Stimulated activated CD8-positive, alpha-beta memory T cell treated with anti-CD3 and anti-CD28 coated beads, Interleukin-7, amount 100 ng/mL, for 24 hours (primary cell): Measurements from ENCODE around the gene ZNF511.
"Not testable (repeated sequence)": the region's sequence is repeated elsewhere in the genome, so short reads cannot be mapped to it uniquely, and the experiment has no call there.

ENCODE experiments used
- DNase-seq: peaks from one replicate; pipeline ENCODE4 v3.0.0-alpha.2; 2020; ENCODE audit warnings: low read depth

The ZNF511 gene

DNA sequence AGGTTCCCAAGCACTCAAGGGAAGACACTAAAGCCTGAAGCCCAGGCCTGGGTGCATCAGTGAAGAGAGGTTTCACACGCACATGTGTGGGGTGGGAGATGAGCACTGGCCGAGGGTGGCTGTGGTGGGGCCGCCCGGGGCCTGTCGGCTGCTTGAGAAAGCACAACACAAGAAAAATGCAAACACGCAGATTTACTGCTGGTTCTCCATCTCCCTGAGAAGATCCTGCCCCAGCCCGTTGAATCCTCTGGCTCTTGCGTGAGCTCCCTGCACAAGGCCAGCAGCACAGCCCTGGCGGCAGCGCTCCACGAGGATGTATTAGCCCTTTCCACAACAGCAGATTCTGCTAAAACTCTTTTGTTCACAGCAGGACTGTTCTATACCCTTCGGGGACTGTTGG, 6.2 kb downstream of the ZNF511 start:
- no peak for DNase-seq

DNA sequence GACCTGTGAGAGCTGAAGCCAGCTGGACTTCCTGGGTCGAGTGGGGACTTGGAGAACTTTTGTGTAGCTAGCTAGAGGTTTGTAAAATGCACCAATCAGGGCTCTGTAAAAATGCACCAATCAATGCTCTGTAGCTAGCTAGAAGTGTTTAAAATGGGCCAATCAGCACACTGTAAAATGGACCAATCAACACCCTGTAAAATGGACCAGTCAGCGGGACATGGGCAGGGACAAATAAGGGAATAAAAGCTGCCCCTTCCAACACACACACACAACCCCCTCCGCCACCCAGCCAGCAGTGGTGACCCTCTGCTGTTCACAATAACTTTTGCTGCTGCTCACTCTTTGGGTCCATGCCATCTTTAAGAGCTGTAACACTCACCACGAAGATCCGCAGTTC, 7.1 kb downstream of the ZNF511 start:
- DNase-seq = no peak

DNA sequence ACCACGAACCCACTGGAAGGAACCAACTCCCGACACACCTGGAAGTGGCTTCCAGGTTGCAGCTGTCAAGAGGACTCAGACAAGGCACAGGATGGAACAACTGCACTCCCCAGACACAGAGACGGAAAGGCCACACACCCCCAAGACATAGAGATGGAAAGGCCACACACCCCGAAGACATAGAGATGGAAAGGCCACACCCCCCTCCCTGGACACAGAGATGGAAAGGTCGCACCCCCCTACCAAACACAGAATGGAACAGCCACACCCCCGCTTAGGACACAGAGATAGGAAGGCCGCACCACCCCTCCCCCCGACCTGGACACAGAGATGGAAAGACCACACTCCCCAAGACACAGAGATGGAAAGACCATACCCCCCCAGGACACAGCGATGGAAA, 7.6 kb downstream of the ZNF511 start:
- no peak for DNase-seq

DNA sequence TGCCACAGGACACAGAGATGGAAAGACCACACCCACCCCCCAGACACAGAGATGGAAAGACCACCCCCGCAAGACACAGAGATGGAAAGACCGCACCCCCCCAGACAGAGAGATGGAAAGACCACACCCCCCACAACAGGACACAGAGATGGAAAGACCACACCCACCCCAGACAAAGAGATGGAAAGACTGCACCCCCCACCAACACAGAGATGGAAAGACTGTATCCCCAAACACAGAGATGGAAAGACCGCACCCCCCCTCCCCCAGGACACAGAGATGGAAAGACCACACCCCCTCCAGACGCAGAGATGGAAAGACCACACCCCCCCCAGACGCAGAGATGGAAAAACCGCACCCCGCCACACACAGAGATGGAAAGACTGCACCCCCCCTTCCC, 8.0 kb downstream of the ZNF511 start:
- DNase-seq = no peak

DNA sequence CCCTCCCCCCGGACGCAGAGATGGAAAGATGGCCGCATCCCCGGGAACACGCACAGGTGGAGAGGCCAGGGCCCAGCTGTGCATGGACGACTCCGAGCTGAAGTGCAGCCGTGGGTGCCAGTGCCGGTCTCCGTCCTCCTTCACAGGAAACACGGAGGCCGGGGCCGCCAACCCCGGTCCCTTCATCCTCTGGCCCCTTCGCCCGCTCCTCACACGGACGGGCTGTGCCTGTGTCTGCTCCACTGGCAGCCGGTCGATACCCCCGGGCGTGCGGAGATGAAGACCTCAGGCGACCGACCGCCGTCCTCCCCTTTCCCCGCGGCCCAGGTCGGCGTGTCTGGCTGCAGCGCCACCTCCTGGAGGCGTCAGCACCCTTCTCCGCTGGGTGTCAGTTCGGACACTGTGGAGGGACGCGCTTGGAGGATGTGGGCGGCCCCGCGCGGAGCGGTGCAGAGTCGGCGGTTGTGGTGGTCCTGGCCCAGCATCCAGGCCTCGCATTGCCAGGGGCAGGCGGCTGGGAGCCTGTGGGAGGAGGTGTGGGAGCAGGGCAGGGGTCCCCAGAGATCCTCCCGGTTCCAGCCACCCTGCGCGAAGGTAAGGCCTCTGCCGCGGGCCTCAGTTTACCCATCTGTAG, 9.9 kb downstream of the ZNF511 start:
- DNase-seq = no peak

DNA sequence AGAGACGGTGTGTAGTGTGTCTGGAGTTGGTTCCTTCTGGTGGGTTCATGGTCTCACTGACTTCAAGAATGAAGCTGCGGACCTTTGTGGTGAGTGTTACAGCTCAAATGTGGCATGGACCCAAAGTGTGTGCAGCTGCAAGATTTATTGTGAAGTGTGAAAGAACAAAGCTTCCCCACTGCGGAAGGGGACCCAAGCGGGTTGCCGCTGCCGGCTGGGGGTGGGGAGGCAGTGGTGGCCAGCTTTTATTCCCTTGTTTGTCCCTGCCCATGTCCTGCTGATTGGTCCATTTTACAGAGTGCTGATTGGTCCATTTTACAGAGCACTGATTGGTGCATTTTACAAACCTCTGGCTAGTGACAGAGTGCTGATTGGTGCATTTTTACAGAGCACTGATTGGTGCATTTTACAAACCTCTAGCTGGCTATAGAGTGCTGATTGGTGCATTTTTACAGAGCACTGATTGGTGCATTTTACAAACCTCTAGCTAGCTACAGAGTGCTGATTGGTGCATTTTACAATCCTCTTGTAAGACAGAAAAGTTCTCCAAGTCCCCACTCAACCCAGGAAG, 12.2 kb downstream of the ZNF511 start:
- DNase-seq = not testable (repeated sequence)

DNA sequence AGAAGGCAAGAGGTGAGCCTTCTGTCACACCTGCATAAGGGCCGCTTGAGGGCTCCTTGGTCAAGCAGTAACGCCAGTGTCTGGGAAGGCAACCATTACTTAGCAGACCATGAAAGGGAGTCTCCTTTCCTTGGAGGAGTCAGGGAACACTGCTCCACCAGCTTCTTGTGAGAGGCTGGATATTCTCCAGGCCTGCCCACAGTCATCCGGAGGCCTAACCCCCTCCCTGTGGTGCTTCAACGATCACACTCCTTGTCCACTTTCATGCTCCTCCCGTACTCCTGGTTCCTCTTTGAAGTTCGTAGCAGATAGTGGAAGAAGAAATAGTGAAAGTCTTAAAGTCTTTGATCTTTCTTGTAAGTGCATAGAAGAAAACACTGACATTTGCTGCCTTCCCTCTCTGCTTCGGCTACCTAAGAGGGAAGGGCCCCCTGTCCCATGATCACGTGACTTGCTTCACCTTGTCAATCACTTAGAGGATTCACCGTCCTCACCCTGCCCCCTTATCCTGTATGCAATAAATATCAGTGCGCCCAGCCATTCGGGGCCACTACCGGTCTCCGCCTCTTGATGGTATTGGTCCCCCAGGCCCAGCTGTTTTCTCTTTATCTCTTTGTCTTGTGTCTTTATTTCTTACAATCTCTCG, 13.5 kb downstream of the ZNF511 start:
- not testable (repeated sequence) for DNase-seq

DNA sequence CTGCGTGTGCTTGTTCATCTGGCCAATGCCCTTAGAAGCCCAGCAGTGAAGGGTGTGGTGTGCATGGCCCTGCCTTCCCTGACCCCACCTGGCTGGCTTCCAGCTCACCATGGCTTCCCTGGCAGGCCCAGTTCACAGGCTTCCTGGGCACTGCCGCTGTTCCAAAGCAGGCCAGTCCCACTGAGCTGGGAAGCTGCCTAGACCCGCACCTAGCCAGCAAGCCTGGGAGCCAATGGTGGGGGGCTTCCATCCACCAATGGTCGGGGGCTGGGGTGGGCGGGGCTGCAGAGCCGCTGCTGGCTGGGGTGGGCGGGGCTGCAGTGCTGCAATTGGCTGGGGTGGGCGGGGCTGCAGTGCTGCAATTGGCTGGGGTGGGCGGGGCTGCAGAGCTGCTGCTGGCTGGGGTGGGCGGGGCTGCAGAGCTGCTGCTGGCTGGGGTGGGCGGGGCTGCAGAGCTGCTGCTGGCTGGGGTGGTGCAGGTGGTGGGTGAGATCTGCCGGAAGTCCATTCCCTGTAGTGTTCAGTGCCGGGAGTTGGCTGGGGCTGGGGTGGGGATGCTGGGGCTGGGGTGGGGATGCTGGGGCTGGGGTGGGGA, 15.6 kb downstream of the ZNF511 start:
- no peak for DNase-seq

DNA sequence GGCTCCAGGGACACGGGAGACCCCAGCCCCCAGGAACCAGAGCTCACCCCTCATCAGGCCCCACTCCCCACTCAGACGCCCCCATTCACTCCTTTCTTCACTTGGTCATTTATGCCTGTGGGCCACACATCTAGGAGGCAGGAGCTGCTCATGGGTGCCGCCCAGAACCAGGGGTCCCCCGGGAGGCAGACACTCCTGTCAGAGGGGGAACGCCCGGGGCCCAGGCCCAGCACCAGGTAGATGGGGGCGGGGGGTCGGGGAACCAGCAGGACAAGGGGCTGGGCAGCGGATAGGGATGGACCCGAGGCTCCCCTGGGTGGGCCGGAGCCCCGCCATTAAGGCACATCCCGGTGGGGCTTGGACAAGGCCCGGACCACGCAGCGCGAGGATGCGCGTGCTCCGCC, 16.1 kb downstream of the ZNF511 start:
- DNase-seq = no peak

DNA sequence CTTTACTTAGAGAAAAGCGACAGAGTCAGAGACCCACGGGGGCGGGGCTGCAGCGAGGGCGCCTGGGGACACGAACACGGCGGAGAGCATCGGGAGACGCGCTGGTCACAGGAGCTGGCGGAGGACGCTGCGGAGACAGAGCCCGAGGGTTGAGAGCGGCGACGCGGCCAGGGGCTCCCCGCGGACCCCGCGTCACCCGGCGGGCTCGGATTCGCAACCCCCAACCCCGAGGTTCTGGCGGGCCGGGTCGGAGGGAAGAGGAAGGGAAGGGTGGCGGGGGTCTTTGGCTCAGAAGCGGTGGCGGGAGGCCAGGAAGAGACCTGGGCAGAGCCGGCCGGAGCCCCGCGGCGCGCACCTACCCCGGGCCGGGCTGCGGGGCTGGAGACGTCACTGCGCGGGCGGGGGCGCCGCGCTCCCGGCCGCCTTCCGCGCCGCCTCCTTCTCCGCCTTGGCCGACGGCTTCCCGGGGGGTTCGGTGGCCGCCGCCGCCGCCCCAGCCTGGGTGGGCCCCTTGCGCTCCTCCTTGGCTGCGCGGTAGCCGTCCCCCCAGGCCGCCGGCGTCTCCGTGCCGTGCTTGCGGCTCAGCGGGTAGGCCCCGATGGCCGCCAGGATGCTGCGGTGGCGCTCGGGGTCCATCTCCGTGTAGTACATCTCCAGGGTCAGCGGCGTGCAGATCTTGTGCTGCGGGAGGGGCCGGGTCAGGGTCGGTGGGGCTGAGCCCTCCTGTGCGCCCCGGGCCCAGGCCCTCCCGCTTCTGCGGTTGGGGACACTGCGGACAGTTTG, 16.9 kb downstream of the ZNF511 start:
- no peak for DNase-seq

DNA sequence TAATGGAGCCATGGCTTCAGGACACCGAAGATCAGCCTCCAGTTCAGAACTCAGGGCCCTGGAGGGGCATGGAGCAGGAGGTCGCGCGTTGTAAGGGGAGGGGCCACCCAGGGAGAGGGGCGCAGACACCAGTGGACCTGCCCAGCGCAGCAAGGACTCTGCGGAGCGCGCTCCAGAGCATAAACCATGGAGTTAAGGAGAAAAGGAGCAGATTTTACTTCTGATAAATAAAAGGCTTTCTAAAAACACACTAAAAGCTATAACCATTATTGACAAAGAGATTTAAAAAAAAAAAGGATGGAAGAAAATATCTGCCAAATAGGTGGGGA, 17.5 kb downstream of the ZNF511 start:
- no peak for DNase-seq

DNA sequence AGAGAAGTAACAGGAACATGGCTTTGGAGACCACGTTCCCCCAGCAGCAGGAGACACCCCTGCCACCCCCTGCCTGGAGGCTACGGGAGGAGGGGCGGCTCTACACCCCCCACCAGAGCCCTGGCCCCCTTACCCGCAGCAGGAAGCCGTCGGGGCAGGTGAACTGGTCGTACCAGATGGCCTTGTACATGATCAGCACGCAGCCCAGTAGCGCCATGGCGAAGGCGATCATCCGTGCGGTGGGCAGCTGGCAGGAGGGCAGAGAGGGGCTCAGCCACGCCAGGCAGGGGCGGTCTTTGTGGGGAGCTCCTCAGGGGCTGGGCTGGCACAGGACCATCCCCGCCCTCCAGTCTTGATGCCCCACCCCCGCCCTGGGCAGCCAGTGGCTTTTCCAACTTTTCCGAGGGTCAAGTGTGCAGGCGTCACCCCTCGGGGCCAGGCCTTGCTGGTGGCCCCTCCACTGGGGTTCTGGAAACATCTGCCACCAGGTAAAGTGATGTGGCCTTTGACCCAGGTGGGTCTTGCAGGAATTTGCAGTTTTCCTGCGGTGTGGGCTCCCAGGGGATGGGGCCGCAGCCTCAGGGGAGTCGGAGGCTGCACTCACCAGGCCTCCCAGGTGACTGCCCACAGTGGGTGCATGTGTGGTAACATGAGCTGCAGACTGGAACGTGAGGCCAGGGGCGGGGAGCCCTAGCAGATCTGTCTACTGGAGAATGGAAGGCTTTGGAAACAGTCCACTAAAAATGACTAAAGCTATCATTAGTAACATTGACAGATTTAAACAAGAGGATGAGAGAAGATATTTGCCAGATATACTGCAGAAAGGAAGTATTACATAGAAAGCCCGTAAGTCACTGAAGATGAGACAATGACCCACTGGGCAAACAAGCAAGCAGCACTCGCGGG, 18.3 kb downstream of the ZNF511 start:
- no peak for DNase-seq

DNA sequence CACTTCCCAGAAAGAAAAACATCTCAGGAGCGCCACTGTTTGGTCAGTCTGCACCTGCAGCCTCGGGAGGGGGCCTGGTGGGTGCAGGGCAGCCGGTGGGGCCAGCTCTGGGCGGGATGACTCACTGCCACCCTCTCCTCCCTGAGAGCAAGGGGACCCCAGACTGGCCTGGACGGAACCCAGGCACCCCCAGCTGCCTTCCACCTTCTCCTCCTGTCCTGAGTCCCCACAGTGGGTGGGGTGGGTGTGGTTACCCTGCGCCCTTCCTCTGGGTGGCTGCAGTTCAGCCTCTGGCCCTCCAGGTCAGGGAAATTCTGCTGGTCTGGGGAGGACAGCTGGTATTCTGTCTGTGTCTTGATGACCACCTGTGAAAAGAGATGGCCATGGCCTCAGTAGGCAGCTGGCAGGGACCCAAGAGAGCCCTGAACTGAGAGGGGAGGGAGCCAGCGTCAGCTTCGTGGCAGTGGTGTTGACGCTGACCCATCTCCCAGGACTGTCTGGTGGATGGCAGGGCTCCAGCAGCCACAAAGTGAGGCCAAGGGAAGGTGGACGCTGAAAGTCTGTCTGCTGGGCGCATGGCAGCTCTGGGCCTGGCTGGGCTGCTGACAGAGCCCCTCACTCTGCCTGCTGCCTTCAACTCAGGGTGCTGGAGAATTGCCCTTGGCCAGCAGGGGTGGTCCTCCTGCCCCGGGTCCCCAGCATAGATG, 19.1 kb downstream of the ZNF511 start:
- DNase-seq = no peak

DNA sequence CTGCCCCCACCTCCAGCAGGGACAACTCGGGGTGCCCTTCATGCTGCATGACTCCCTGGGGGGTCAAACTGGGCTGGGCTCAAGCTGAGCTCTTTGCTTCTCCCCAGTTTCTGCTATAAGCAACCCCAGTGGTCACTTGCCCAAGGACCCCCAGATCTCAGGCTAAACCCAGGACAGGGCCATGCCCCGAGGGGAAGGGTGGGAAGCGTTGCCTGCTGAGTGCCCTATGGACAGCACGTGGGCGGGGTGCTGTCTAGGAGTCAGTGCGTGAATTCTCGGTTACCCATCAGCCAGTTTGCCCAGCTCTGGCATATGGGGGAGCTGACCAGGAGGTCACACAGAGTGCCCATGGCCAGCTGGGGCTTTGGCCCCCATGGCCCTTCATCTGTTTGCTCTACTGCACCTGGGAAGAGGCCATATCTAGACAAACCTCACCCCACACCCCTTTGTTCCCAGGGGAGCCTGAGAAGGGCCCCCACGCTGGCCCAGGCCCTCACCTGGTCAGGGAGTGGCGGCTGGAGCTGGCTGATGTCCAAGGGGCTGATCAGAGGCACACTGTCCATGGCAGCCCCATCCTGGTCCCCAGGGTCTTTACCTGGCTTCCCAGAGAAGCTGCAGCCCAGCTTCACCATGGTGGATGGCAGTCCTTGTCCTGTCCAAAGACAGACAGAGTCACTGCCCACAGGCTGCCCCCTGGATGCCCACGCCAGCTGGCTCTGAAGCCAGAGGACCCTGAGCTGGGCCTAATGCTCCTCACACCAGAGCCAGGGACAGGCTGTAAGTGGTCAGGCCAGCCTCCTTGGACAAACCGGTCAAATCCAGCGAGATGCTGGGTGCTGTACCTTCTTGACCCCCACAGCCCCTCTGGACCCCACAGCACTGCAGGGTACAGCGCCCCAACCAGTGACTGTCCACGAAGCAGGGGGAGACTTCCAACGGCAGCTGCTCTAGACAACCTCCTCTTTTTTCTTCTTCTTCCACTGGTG, 19.9 kb downstream of the ZNF511 start:
- DNase-seq = no peak

DNA sequence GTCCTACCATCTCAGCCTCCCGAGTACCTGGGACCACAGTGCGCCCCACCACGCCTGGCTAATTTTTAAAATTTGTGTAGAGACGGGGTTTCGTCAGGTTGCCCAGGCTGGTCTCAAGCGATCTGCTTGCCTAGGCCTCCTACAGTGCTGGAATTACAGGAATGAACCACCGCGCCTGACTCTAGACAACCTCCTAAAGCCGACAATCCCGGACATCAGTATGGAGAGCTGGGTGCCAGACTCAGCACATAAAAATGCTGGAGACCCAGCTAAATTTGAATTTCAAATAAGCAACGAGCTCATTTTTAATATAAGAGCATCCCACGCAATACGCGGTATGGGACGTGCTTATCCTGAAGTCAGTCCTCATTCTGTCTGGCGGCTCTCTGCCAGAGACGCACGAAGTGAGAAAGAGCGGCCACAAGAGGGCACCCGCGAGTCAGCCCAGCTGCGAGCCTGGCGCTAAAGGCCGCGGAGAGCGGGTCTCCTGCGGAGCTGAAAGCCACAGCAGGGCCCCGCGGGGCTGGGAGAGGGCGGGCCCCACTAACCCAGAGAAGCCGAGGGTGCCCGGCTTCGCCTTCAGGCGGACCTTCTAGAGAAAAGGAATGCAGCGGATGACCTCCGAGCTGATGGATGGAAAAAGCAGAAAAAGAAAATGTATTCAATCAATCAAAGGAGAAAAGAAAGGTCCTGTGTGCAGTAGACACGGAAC, 20.9 kb downstream of the ZNF511 start:
- DNase-seq = peak; percentile 74

DNA sequence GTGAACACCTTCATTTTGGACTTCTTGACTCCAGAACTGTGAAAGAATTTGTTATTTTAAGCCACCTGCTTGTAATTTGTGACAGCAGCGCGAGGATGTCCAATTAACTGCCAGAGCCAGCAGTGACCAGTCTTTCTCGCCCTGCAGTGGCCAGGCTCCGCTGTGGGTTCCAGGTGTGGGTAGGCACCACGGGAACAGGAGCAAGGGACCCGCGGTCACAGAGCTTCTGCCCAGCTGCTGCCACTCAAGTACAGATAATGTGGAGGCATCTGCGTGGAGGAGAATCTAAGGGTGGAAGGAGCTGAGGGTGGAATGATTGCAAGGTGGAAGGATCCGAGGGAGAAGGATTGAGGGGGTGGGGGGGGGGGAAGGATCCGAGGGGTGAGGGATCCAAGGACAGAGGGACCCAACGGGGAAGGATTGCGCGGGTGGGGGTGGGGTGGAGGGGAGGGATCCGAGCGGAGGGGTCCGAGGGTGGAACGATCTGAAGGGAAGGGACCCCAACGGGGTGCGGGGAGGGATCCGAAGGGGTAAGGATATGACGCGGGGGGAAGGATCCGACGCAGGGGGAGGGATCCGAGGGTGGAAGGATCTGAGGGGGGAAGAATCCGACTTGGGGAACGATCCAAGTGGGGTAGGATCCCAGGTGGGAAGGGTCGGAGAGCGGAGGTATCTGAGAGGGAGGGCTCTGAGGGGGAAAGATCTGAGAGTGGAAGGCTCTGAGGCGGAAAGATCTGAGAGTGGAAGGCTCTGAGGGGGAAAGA, 24.4 kb downstream of the ZNF511 start:
- DNase-seq = no peak

DNA sequence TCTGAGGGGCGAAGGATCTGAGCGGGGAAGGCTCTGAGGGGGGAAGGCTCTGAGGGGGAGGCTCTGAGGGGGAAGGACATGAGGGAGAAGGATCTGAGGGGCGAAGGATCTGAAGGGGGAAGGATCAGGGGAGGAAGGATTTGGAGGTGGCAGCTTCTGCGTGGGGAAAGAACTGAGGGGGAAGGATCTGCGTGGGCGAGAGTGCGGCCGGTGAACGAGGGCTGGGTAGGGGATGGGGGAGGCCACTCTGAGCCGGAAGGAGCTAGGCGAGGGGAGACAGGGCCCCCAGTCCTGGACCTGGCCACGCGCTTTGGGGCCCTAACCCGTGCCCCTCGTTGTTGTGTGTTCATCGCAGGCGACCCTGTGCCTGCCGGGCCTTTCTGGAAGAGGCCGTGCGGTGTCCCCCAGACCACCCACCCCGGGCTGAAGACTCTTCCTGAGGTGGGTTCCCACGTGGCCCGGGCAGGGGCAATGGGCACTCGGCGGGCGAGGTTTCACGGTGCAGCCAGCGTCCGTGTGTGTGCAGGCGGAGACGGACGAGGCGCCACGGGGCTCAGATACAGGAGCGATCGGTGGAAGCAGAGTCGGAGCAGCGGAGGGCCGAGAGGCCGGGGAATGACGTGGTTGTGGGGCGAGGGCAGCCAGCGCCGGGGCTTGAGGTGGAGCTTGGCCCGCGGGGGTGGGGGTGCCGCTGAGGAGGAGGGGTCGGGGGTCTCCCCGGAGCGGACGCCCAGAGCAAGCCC, 26.0 kb downstream of the ZNF511 start:
- no peak for DNase-seq
